K562 (cell line): Measurements from ENCODE around the gene MYO15B. TPM values are rescaled to one million over a fixed set of nuclear protein-coding genes. Genes with fewer than 3 reads are reported as not detected.

Experiments used
- CBX2 ChIP-seq: fragments of 200-600 bp; sonication (generic); IDR thresholded peaks from one replicate; pipeline ENCODE4 v1.6.1; 2012; ENCODE audit warnings: mild to moderate bottlenecking, low read length, inconsistent platforms; ENCODE audit not compliant: insufficient read depth, poor library complexity, severe bottlenecking
- CTBP1 ChIP-seq: fragments of 450-650 bp; IDR thresholded peaks from 2 replicates; pipeline ENCODE4 v1.6.1; 2016; ENCODE audit warnings: borderline replicate concordance
- DACH1 ChIP-seq: fragments of 450-650 bp; IDR thresholded peaks from 2 replicates; pipeline ENCODE4 v1.6.1; 2018; ENCODE audit not compliant: partially characterized antibody
- EGR1 ChIP-seq: fragments of 450-650 bp; conservative IDR thresholded peaks from 2 replicates; pipeline ENCODE4 v1.6.1; 2017; ENCODE audit warnings: mild to moderate bottlenecking
- FOXK2 ChIP-seq, 2 experiments: fragments of 450-650 bp; IDR thresholded peaks in 1 of 2; conservative IDR thresholded peaks in 1 of 2; 2 replicates each; pipeline ENCODE4 v1.6.1; 2016; ENCODE audit warnings: low read depth in 2 of 2, mild to moderate bottlenecking in 1 of 2
- ID3 ChIP-seq, 2 experiments: fragments of 250-450 bp in 1 of 2; fragments of 450-650 bp in 1 of 2; sonication (Bioruptor Pico) in 1 of 2; IDR thresholded peaks; 2 replicates each; pipeline versions ENCODE4 v1.6.1 to v1.8.0; 2016 to 2021; ENCODE audit warnings: mild to moderate bottlenecking in 2 of 2, moderate library complexity in 2 of 2, missing compliant biosample characterization in 1 of 2, missing genetic modification characterization in 1 of 2
- MGA ChIP-seq: fragments of 450-650 bp; IDR thresholded peaks from 2 replicates; pipeline ENCODE4 v1.6.1; 2016; ENCODE audit warnings: mild to moderate bottlenecking, moderate library complexity
- USF1 ChIP-seq: sonication (generic); formaldehyde crosslinking; IDR thresholded peaks from 2 replicates; pipeline ENCODE4 v1.9.0; 2022; ENCODE audit warnings: mild to moderate bottlenecking, missing genetic modification reagents
- ZFP1 ChIP-seq: fragments of 450-650 bp; formaldehyde crosslinking; IDR thresholded peaks from 2 replicates; pipeline ENCODE4 v1.4.0; 2020; ENCODE audit warnings: mild to moderate bottlenecking, mixed read lengths
- polyA plus RNA-seq, 8 experiments: library from polyadenylated mRNA; depleted of rRNA in 4 of 8; stranded (reverse) in 5 of 8; unstranded in 3 of 8; fragments of >200 nt; fragmentation: Nextera tagmentation in 2 of 8; fragmentation: Illumina TruSeq in 1 of 8; extraction: Ambion mirVana in 2 of 8; extraction: Trizol in 1 of 8; gene quantifications; 2 replicates each; pipeline versions ENCODE4 v1.2.1 to v1.2.3, GENCODE V29; 2011 to 2014; ENCODE audit warnings: inconsistent platforms in 1 of 8, missing spikeins in 1 of 8
- total RNA-seq, 7 experiments: library from RNA; depleted of rRNA in 6 of 7; stranded (reverse); fragments of >200 nt in 6 of 7; fragmentation: Illumina TruSeq in 2 of 7; extraction: Trizol in 2 of 7; gene quantifications; 2 replicates each; pipeline versions ENCODE4 v1.2.1 to v1.2.3, GENCODE V29; 2011 to 2021; ENCODE audit warnings: low replicate concordance in 1 of 7

Gene MYO15B
- total and polyA plus RNA-seq, 9 of the 15 experiments (the other 6 are each of a cell fraction or from before 2014, with no cell fraction given) = 0.05 to 3.1 (median 0.83) TPM; not detected in 2

GRCh38 chr17:75633486-75634375, 46.1 kb downstream of the MYO15B start (continued):
- TF ChIP-seq MGA (peak; percentile 83), DACH1 (peak; percentile 78), CBX2 (no peak), USF1 (CRISPR knock-in tag) (0 out of 2 replicates have a peak, but pooled peaks have one; percentile 8), FOXK2 (conservative IDR thresholded peaks at IDR 0.05 in 1 of 2, IDR thresholded peaks at IDR 0.05 in 1 of 2; ENCODE audit: low read depth in 2 of 2) (peak in 1 of 2 experiments; percentile 47; a peak in 2 of 4 replicates), ZFP1 (CRISPR knock-in tag) (no peak), EGR1 (peak; percentile 75), ID3 (CRISPR knock-in tag; IDR thresholded peaks at IDR 0.05) (no peak), ID3 (tag; IDR thresholded peaks at IDR 0.05) (no peak), CTBP1 (peak; percentile 59; the same call in 1 of the 2 replicates)
